ENCODE results near the gene PIGV.
"Not testable (repeated sequence)": the region's sequence is repeated elsewhere in the genome, so short reads cannot be mapped to it uniquely, and the experiment has no call there.

PIGV gene

GRCh38 chr1:26794391-26794790 lies 6.6 kb downstream of the PIGV start:
- no peak for DNase-seq (ENCODE audit: low read depth)

- DNase-seq (ENCODE audit: low read depth): no peak
These were observed 9.9 kb downstream of the PIGV start for GRCh38 chr1:26797627-26798026.

GRCh38 chr1:26799479-26800142 lies 11.9 kb downstream of the PIGV start:
- peak; percentile 99 for DNase-seq (ENCODE audit: low read depth)

GRCh38 chr1:26803932-26804331 lies 16.2 kb downstream of the PIGV start:
- DNase-seq (ENCODE audit: low read depth): not testable (repeated sequence)

- peak; percentile 50 for DNase-seq (ENCODE audit: low read depth)
These were observed 22.4 kb downstream of the PIGV start for GRCh38 chr1:26810105-26810504.

- DNase-seq (ENCODE audit: low read depth): no peak
These were observed 23.3 kb downstream of the PIGV start for GRCh38 chr1:26811057-26811456.

GRCh38 chr1:26811708-26812107 lies 24.0 kb downstream of the PIGV start:
- no peak for DNase-seq (ENCODE audit: low read depth)

GRCh38 chr1:26814377-26814776 lies 26.6 kb downstream of the PIGV start:
- DNase-seq (ENCODE audit: low read depth): no peak

GRCh38 chr1:26814893-26815292 lies 27.1 kb downstream of the PIGV start:
- no peak for DNase-seq (ENCODE audit: low read depth)

GRCh38 chr1:26820784-26821269 lies 33.1 kb downstream of the PIGV start:
- no peak for DNase-seq (ENCODE audit: low read depth)

GRCh38 chr1:26822737-26823395 lies 35.1 kb downstream of the PIGV start:
- no peak for DNase-seq (ENCODE audit: low read depth)

- DNase-seq (ENCODE audit: low read depth): no peak
These were observed 37.0 kb downstream of the PIGV start for GRCh38 chr1:26824731-26825130.

GRCh38 chr1:26826261-26827105 lies 38.7 kb downstream of the PIGV start, which contains the start of gene ZDHHC18:
TSS of gene ZDHHC18 (plus strand) at chr1:26826688. CDS start at chr1:26826805, 117 bp downstream.
- peak; percentile 42 for DNase-seq (ENCODE audit: low read depth)

GRCh38 chr1:26827106-26827604 lies 39.4 kb downstream of the PIGV start:
- DNase-seq (ENCODE audit: low read depth): no peak

GRCh38 chr1:26827663-26828062 lies 39.9 kb downstream of the PIGV start:
- DNase-seq (ENCODE audit: low read depth): no peak

- no peak for DNase-seq (ENCODE audit: low read depth)
These were observed 40.8 kb downstream of the PIGV start for GRCh38 chr1:26828411-26828991.

GRCh38 chr1:26829184-26829911 lies 41.6 kb downstream of the PIGV start:
- DNase-seq (ENCODE audit: low read depth): no peak

- no peak for DNase-seq (ENCODE audit: low read depth)
These were observed 43.3 kb downstream of the PIGV start for GRCh38 chr1:26831059-26831458.

- peak; percentile 38 for DNase-seq (ENCODE audit: low read depth)
These were observed 43.9 kb downstream of the PIGV start for GRCh38 chr1:26831546-26832248.

GRCh38 chr1:26832249-26832960 lies 44.7 kb downstream of the PIGV start:
- DNase-seq (ENCODE audit: low read depth): no peak

Data from fibroblast of gingiva (primary cell).